ENCODE measurements around the gene DUSP16.
"Not testable (repeated sequence)": the region's sequence is repeated elsewhere in the genome, so short reads cannot be mapped to it uniquely, and the experiment has no call there.

DUSP16 gene

DNA sequence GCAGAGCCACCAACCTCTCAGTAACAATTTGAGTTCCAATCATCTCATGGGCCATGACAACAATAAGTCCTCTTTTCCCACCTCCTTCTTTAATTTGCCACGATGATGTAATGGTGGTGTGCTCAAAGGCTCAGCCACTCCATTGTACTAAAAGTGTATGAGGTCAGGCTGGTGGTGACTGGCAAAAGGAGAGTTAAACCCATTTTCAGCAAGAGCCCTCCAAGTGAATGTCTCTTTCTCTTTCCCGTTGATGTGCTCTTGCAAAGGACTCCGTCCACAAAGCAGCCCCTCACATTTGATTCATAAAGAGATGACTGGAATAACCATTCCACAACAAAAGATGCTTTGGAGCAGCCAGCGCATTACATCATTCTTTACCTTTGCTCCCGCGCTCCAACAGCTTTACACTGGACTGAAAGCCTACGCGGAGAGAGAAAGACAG is 41.6 kb downstream of the DUSP16 start:
- DNase-seq (ENCODE audit: low read depth) = no peak

DNA sequence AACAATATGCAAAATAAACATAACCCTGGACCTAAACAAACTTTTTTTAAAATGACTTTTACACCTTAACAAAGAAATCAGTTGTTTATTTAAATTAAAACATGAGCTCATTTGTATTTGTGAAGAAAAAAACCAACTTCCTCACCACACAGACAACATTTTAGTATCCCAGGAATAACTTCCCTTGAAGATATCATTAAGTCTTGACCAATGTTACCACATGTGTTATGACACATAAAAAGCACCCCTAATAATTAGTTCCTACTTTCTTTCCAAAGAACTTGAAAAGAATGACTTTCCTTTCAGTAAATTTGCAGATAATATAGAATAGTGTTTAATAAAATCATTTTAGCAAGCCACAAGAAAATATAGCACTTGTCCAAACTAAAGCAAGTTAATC is 42.4 kb downstream of the DUSP16 start:
- no peak for DNase-seq (ENCODE audit: low read depth)

DNA sequence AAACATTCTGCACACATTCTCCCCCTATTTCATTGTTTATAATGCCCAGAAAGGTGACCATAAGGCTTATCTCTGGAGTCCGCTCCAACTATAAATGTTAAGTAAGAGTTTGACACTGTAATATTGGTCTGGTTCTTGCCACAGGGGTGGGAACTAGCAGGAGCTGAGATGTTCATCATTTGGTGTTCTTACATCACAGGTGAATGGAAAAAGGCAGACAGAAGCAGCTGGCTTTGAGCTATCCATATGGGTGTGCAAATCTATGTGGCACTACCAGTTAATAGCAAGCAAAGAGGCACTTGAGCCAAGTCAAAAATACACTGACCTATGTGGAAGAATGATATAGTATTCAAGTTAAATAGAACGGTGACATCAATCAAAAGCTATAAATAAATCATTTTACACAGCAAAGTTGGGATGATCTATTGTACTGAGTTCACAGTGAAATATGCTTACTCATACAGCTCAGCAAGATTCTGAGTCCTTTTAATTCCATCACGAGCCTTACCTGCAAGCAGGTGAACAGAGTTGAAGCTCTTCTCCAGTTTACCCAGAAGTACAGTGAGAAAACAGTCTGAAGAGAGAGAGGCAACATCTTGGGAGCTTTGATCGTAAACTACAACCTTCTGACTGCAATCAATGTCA is 43.2 kb downstream of the DUSP16 start:
- no peak for DNase-seq (ENCODE audit: low read depth)

GRCh38 chr12:12518919-12519318 is 43.7 kb downstream of the DUSP16 start:
- no peak for DNase-seq (ENCODE audit: low read depth)

- no peak for DNase-seq (ENCODE audit: low read depth)
These were observed 44.2 kb downstream of the DUSP16 start for GRCh38 chr12:12518464-12518845.

- DNase-seq (ENCODE audit: low read depth) = no peak
These were observed 49.2 kb downstream of the DUSP16 start for GRCh38 chr12:12513416-12514006.

DNA sequence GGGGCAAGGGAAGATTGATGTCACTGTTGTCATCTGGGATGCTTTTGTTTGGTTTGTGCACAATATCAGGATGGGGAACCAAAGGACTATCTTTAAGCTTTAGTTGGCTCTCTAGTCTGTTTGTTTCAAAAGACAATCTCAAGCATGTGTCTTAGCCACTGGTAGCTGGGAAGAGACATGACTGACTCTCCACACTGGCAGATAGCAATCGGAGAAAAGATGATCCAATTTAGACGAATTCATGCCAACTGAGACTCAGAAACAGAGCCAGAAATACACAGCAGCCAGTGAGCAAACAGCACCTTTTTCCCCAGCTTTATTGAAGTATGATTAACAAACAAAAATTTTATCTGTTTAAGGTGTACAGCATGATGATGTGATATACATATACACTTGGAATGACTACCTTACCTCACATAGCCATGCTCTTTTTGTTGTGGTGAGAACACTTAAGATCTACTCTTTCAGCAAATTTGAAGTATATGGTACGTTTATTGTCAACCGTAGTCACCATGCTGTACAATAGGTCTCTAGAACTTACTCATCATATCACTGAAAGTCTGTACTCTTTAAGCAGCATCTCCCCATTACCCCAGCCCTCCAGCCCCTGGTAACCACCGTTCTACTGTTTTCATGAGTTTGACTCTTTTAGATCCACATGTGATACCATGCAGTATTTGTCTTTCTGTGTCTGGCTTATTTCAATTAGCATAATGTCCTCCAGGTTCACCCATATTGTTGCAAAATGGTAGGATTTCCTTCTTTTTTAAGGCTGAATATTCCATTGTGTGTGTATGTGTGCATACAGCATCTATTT is 50.6 kb downstream of the DUSP16 start:
- no peak for DNase-seq (ENCODE audit: low read depth)

GRCh38 chr12:12511021-12511783 is 51.5 kb downstream of the DUSP16 start:
- DNase-seq (ENCODE audit: low read depth) = no peak

DNA sequence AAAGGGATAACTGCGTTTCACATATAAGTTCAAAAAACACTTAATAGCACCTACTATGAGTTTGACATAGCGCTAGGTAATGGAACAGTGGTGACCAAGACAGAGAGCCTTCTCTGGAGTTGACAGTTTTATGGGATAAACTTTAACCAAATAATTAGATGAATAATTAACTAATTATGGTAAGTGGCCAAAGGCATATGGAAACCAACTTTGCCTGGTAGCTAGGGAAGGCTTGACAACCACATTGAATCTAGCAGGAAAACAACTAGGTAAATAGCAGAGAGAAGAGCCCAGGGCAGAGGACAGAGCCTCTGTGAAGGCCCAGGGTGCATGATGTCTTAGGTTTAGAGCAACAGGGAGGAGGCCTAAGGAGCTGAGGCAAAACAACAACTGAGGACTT is 52.1 kb downstream of the DUSP16 start:
- DNase-seq (ENCODE audit: low read depth) = no peak

- DNase-seq (ENCODE audit: low read depth) = no peak
These were observed 52.5 kb downstream of the DUSP16 start for GRCh38 chr12:12510141-12510540.

DNA sequence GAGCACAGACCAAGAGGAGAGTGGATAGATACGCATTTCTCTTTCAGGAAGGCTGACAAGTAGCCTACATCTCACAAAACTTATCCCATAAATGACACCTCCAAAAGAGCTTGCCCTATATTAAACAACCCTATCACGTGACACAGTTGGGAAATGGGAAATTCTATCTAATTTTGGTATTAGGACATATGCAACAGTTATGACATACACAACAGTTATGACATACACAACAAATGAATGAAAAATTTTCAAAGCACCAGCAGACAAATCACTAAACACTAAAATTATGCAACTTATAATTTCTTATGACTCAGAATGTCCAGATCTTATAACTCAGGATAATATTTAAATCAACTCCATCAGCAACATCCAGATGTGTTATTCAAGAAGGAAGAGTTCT is 54.1 kb downstream of the DUSP16 start:
- no peak for DNase-seq (ENCODE audit: low read depth)

- no peak for DNase-seq (ENCODE audit: low read depth)
These were observed 55.5 kb downstream of the DUSP16 start for GRCh38 chr12:12507121-12507520.

DNA sequence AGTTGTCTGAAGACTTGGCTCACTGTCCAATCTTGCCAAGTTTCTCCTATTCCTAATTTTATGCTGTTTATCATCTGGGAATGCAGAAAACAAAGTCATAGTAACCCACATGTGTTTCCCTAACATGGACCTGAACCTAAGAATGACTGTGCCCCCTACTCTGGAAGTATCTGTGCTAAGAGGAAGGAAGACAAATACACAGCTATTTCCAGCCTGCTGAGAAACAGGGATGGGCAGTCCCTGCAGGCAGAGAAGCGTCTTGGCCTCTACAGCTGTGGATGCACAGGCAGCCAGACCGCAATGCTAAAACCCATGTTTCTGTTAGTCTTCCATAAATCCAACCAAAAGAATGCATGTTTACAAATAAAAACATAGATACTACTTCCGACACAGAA is 56.2 kb downstream of the DUSP16 start:
- DNase-seq (ENCODE audit: low read depth) = no peak

- no peak for DNase-seq (ENCODE audit: low read depth)
These were observed 56.8 kb downstream of the DUSP16 start for GRCh38 chr12:12505544-12506495.

- DNase-seq (ENCODE audit: low read depth) = no peak
These were observed 59.1 kb downstream of the DUSP16 start for GRCh38 chr12:12503384-12504078.

DNA sequence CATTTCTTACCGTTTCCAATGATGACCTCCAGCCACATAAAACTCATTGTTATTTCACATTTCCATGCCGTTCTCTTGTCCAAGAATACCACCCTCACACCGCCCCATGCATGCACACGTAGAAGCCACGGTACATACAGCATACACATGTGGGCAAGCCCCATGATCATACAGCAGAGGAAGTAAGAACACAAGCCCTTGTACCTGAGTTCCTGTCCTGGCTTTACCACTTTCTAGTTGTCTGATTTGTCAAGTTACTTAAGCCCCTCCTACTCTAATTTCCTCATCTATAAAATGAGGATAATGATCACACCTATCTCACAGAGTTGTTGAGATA is 59.9 kb downstream of the DUSP16 start:
- DNase-seq (ENCODE audit: low read depth) = no peak

- DNase-seq (ENCODE audit: low read depth) = not testable (repeated sequence)
These were observed 60.4 kb downstream of the DUSP16 start for GRCh38 chr12:12502130-12502814.

DNA sequence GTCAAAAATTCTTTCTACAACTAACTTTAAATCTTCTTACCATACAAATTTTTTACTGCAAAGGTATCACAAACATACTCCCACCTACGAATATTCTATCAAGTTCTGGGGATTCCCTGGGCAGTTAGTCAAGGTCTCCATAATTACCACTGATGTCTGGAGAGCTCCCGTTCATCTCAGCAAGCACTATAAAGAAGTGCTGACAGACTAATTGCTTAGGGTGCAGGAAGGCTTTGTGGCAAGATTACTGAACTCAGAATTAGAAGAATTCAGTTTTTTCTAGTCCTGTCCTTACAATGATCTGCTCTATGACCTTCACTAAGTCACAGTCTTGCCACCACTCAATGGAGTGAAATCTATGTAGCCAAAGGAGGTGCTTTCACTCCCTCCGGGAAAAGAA is 61.5 kb downstream of the DUSP16 start:
- DNase-seq (ENCODE audit: low read depth) = no peak

- no peak for DNase-seq (ENCODE audit: low read depth)
These were observed 62.6 kb downstream of the DUSP16 start for GRCh38 chr12:12499909-12500604.

DNA sequence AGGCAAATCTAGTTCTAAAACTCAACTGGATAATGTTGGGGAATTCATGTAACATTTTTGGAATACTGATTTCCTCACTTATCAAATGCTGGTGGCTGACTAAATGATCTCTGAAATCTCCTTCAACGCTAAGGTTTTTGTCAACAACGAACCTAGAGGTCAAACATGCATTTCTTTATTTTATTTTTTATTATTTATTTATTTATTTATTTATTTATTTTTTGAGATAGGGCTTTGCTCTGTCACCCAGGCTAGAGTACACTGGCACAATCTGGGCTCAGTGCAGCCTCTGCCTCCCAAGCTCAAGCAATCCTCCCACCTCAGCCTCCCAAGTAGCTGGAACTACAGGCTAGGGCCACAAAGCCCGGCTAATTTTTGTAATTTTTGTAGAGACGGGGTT is 64.5 kb downstream of the DUSP16 start:
- DNase-seq (ENCODE audit: low read depth) = no peak
